ACC112 (cell line): Measurements from ENCODE around the gene BCAS1.
A peak's percentile ranks its signal among the peaks of the same experiment; 100 is the strongest.

Source experiments
- H2AFZ ChIP-seq: fragments of 200-600 bp; sonication (generic); one replicate; pipeline ENCODE4 v1.6.0; 2017; ENCODE audit warnings: antibody characterized with exemption, low read length; ENCODE audit not compliant: unreplicated experiment
- H3K27ac ChIP-seq: fragments of 200-600 bp; sonication (generic); 2 replicates; pipeline ENCODE4 v1.5.1; 2014; ENCODE audit warnings: low read depth, mild to moderate bottlenecking, antibody characterized with exemption, low read length, moderate library complexity
- H3K27me3 ChIP-seq: fragments of 200-600 bp; sonication (generic); 2 replicates; pipeline ENCODE4 v1.6.1; 2014; ENCODE audit warnings: mild to moderate bottlenecking, antibody characterized with exemption, low read length, moderate library complexity, mixed read lengths; ENCODE audit not compliant: insufficient read depth
- H3K36me3 ChIP-seq: fragments of 200-600 bp; sonication (generic); 2 replicates; pipeline ENCODE4 v1.6.1; 2016; ENCODE audit warnings: mild to moderate bottlenecking, antibody characterized with exemption, low read length, moderate library complexity, mixed read lengths; ENCODE audit not compliant: insufficient read depth
- H3K4me1 ChIP-seq: fragments of 200-600 bp; sonication (generic); one replicate; pipeline ENCODE4 v1.6.1; 2016; ENCODE audit warnings: low read length, mixed read lengths; ENCODE audit not compliant: insufficient read depth, unreplicated experiment, control insufficient read depth
- H3K4me3 ChIP-seq: fragments of 200-600 bp; sonication (generic); 2 replicates; pipeline ENCODE4 v1.5.1; 2014; ENCODE audit warnings: mild to moderate bottlenecking, low read depth, low read length
- H3K79me2 ChIP-seq: fragments of 200-600 bp; sonication (generic); one replicate; pipeline ENCODE4 v1.6.0; 2016; ENCODE audit warnings: low read length; ENCODE audit not compliant: control insufficient read depth, unreplicated experiment, insufficient read depth

BCAS1 gene

DNA sequence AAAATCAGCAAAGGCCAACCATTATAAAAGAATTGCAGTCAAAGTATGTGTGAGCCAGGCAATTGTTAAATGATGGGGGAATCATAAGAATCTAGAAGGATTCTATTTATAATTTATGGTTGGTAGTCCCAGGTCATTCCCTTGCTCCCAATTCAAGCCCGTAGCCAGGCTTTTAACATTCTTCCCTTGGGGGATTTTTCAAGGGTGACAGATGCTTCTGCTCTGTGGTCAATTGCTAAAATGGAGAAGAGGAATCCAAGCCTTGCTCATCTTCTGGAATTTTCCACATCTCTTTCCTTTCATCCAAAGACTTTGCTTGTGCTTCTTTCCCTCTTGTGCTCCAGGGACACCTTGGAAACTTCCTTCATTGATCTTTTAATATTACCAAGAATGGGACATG is 18.0 kb upstream of the BCAS1 start:
- Histone ChIP-seq H3K27ac (no peak overlapping the region), H3K79me2 (no peaks in the 10 kb centered on the region), H3K27me3 (peaks cover 36% of the 10 kb centered on the region; the same call in 1 of the 2 replicates), H3K36me3 (no peaks in the 10 kb centered on the region), H3K4me1 (peaks cover 7% of the 10 kb centered on the region), H3K4me3 (no peak overlapping the region), H2AFZ (no peak overlapping the region)

DNA sequence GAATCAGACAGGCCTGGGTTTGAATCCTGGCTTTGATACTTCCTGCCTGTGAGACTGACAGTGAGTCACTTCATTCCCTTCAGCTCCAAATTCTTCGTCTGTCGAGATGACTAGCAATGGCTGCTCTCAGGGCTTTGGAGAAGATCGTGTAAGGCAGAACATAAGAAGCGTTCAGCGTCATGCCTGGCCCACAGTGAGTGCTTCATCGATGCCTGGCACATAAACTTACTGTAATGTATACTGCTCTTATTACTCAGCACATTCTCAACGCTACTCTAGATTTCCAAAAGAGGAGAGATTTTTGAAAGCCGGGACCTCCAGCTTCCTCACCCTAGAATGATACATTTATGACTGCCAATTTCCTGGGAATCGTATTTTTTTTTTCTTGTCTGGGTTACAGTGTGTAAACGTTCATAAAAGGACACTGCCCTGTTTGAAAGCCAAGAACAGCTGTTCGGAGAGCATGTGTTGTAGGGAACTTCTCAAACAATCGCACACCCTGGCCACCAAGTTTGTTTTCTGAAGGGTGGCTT is 16.2 kb upstream of the BCAS1 start:
- Histone ChIP-seq H3K4me3 (peak overlapping the region; percentile 44), H3K79me2 (no peaks in the 10 kb centered on the region), H3K27ac (no peak overlapping the region), H3K4me1 (peaks cover 7% of the 10 kb centered on the region), H3K27me3 (peaks cover 28% of the 10 kb centered on the region; the same call in 1 of the 2 replicates), H2AFZ (peak overlapping the region; percentile 81), H3K36me3 (no peaks in the 10 kb centered on the region)

DNA sequence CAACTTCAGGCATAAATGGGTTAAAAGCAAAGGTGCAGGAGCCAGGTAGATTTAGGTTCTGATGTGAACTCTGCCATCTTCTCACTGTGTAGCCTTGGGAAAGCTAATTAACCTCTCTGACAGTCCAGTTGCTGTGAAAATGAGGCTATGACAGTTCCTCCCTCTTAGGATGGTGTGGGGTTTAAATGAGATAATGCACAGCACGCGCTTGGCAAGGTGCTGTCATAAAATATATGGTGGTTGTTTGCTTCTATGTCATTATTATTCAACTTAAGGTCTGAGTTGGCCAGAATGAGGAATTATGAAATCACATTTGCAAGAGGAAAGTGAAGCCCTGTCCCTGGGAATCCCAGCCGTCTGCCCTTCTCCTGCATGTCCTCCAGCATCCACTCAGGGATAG is 15.5 kb upstream of the BCAS1 start:
- Histone ChIP-seq H3K79me2 (no peaks in the 10 kb centered on the region), H3K4me3 (no peak overlapping the region), H3K27ac (no peak overlapping the region), H2AFZ (no peak overlapping the region), H3K36me3 (no peaks in the 10 kb centered on the region), H3K4me1 (peaks cover 7% of the 10 kb centered on the region), H3K27me3 (peaks cover 26% of the 10 kb centered on the region; the same call in 1 of the 2 replicates)

DNA sequence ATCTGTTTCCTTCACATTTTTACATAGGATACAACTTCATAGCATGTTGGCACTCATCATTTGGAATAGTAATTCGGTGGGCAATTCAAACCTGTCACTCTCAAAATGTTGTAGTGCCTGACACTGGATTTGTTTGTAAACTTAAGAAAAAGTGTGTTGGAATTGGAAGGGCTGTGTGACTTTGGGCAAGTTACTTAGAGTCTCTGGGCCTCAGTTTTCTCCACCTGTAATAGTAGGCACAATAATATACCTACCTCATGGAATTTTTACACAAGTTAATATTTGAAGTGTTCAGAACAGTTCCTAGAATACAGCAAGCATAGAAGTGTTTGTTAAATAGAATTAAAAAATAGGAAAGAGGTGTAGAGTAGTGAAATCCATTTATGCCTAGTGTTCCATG is 15.0 kb upstream of the BCAS1 start:
- H3K4me3 ChIP-seq: no peak overlapping the region
- H3K4me1 ChIP-seq: peaks cover 7% of the 10 kb centered on the region
- H3K27ac ChIP-seq: no peak overlapping the region
- H3K79me2 ChIP-seq: no peaks in the 10 kb centered on the region
- no peak overlapping the region for H2AFZ ChIP-seq
- peaks cover 25% of the 10 kb centered on the region; the same call in 1 of the 2 replicates for H3K27me3 ChIP-seq
- H3K36me3 ChIP-seq: no peaks in the 10 kb centered on the region

DNA sequence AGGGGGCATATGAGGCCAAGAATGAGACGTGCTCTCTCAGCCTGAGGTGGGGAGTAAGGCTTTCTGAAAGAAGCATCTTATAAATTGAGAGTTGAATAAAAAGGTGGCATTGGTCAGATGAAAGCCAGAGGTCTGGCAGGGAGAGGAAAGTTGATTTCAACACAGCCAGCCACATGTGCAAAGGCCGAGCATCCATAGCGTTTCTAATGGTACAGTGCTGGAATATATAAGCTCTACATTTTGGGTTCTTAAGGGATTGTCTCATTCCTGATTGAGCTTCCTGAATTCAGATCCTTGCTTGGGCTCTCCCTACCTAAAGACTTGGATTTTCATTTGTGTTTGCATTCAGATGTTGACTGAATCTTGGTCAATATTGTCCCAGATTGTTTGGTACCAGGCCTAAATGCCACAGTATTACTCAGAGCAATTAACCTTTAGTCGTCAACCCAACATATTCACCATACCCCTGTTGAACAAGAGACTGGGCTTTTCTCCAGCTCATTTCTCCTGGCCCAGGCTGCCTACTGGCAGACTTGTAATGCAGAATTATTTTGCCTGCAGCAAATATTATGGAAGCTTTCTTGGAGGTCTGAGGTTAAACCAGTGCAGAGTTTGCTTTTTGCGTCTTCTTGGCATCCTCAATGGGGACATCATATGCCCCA is 14.5 kb upstream of the BCAS1 start:
- Histone ChIP-seq H3K79me2 (no peaks in the 10 kb centered on the region), H3K36me3 (no peaks in the 10 kb centered on the region), H3K4me1 (peaks cover 7% of the 10 kb centered on the region), H3K4me3 (no peak overlapping the region), H2AFZ (no peak overlapping the region), H3K27ac (no peak overlapping the region), H3K27me3 (peaks cover 22% of the 10 kb centered on the region; the same call in 1 of the 2 replicates)

DNA sequence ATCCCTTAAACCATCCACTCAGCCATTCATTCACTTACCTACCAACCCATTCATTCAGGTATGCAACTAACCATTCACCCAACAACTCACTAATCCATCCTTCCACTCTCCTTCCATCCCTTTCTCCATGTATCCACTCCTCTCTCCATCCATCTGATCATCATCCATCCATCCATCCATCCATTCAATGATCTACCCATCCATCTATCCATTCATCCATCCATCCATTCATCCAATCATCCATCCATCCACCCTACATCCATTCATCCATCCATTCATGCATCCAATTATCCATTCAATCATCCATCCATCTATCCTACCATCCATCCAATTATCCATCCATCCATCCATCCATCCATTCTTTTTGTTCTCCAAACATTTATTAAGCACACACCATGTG is 13.8 kb upstream of the BCAS1 start:
- Histone ChIP-seq H3K4me3 (no peak overlapping the region), H3K27me3 (peaks cover 17% of the 10 kb centered on the region; the same call in 1 of the 2 replicates), H3K27ac (no peak overlapping the region), H3K36me3 (no peaks in the 10 kb centered on the region), H2AFZ (no peak overlapping the region), H3K79me2 (no peaks in the 10 kb centered on the region), H3K4me1 (peaks cover 7% of the 10 kb centered on the region)

DNA sequence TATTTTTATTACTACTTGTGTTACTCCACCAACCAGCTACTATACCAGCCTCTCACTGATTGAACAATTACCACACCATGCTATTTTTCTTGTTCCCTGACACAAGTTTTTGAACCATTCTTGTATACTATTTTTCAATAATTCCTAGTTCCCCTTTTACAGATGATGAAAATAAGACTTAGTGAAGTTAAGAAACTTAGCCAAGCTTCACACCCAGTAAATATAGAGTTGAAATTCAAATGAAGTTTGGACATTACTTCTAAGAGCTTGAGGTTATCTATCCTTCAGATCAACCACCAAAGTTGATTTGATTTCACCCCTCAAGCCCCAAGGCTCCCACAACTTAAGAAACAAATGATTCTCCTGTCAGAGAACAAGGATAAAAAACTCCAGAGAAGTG is 13.1 kb upstream of the BCAS1 start:
- Histone ChIP-seq H3K27ac (no peak overlapping the region), H3K4me1 (peaks cover 7% of the 10 kb centered on the region), H2AFZ (no peak overlapping the region), H3K4me3 (no peak overlapping the region), H3K36me3 (no peaks in the 10 kb centered on the region), H3K27me3 (peaks cover 10% of the 10 kb centered on the region; the same call in 1 of the 2 replicates), H3K79me2 (no peaks in the 10 kb centered on the region)

DNA sequence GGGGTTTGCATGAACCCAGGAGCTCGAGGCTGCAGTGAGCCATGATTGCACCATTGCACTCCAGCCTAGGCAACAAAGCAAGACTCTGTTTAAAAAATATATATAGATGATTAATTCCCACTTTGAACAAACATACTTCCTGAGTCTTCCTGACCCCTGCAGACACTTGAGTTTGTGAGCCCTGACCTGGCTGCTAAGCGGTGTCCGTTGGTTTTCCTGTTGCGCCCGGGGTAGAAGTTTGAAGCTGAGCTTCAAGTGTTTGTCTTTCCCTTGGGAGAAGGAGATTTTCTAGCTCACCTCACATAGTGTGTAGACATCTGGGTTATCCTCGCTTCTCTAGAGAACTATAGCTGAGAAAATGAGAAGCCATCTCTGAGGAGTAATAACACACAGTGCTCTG is 11.7 kb upstream of the BCAS1 start:
- Histone ChIP-seq H2AFZ (no peak overlapping the region), H3K27me3 (0 out of 2 replicates have a peak, but pooled peaks cover 11% of the 10 kb centered on the region), H3K36me3 (no peaks in the 10 kb centered on the region), H3K4me1 (peaks cover 7% of the 10 kb centered on the region), H3K4me3 (no peak overlapping the region), H3K79me2 (no peaks in the 10 kb centered on the region), H3K27ac (no peak overlapping the region)

DNA sequence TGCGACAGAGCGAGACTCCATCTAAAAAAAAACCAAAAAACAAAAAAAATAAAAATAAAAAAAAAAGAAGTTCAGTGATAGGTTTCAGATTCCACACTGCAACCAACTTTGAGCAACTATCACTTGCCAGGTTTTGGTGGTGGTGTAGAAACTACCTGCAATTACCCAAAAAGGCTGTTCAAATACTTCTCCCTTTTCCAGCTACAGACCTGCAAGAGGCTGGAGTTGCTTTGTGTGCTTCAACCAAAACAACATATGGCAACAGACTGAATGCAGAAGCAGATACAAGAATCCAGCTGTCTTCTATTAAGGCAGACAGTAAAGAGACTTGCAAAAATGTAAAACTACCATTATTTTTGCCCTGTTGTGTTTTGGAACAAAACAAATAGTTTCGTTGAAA is 9.3 kb upstream of the BCAS1 start:
- no peaks in the 10 kb centered on the region for H3K36me3 ChIP-seq
- H3K4me1 ChIP-seq: no peaks in the 10 kb centered on the region
- H2AFZ ChIP-seq: no peak overlapping the region
- H3K27me3 ChIP-seq: peaks cover 25% of the 10 kb centered on the region; the same call in 1 of the 2 replicates
- no peaks in the 10 kb centered on the region for H3K79me2 ChIP-seq
- no peak overlapping the region for H3K4me3 ChIP-seq
- no peak overlapping the region for H3K27ac ChIP-seq

DNA sequence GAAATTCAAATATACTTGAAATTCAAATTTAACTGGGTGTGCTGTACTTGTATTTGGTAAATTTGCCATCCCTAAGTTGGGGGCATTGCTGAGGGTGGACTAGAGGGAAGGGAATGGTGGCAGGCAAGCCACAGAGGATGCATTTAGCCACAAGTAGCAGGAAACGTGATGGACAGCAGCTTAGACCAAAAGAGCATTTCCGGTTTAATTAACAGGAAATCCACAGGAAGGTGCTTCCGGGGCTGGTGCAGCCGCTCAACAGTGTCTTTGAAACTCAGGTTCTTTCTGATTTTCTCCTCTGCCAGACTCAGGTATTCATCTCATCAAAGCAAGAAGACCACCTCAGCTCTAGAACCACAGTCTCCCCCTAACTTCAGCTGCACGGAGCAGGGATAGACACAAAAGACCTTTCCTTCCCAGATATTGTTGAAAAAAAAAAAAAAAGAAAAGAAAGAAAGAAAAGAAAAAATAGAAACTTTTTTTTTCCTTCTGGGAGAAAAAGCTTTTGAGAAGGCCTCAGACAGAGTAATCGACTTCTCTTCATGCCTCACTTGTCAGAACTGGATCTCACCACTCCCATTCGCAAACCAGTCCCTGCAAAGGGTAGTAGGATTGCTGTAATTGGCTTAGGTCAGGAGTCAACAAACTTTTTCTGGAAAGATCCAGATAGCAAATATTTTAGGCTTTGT is 8.0 kb upstream of the BCAS1 start:
- Histone ChIP-seq H2AFZ (no peak overlapping the region), H3K27ac (no peak overlapping the region), H3K4me1 (no peaks in the 10 kb centered on the region), H3K79me2 (no peaks in the 10 kb centered on the region), H3K4me3 (no peak overlapping the region), H3K36me3 (no peaks in the 10 kb centered on the region), H3K27me3 (peaks cover 32% of the 10 kb centered on the region)

DNA sequence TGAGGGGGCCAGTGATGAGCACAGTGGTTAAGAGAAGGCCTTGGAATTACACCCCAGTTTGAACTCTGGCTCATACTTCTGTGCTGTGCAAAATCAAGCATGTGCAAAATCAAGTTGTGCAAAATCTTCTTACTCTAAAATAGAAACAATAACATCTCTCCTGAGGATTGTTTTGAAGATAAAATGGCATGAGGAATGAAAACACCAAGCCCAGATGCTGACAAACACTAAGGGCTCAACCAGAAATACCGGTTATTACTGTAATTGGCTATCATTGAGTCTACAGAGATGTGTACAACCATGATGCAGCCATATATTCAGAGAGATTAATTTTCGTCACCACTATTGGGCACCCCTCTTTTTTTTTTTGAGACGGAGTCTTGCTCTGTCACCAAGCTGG is 5.9 kb upstream of the BCAS1 start:
- Histone ChIP-seq H3K27ac (no peak overlapping the region), H3K4me3 (no peak overlapping the region), H3K79me2 (no peaks in the 10 kb centered on the region), H2AFZ (no peak overlapping the region), H3K4me1 (no peaks in the 10 kb centered on the region), H3K27me3 (peaks cover 33% of the 10 kb centered on the region), H3K36me3 (no peaks in the 10 kb centered on the region)
